Stimulated activated CD4-positive, alpha-beta T cell treated with anti-CD3 and anti-CD28 coated beads, Interleukin-4, amount 100 ng/mL, for 1 hour (primary cell): ENCODE results near the gene FBXL19.

ENCODE experiments used
- DNase-seq: peaks from one replicate; pipeline ENCODE4 v3.0.0-alpha.2; 2020

Gene FBXL19

DNA sequence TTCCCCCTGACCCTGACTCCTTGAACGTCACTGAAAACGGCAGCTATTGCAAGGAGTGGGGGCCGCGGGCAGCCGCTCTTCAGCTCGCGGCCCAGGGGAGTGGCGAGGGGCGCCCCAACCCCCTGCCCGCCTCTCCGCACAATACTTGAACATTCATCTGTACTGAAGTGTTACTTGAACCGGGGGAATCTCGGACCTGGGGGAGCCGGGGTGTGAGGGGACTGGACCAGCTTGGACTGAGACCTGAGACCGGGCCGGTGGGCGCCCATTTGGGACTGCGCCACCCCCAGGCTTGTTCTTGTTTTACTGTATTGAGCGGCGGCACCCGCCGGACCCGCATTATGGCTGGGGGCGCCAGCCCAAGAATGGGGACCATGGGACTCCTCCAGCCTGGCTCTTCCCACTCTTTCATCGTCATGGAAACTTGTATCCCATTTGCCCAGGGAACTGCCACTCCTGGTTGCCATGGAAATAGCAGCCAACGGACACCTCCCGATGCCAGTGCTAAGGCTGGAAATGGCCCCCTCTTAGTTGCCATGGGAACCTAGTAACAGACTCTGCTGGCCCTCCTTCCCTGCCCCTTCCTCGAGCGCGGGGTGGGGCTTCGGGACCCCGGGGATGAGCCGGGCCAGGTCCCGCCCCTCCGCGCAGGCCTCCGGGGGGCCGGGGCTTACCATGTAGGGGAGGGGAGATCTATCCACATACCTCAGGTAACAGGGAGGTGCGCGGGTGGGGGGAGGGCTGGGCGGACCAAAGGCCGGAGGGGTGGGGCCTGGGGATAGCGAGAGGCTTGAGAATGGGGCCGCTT lies 24.7 kb downstream of the FBXL19 start:
- no peak for DNase-seq

DNA sequence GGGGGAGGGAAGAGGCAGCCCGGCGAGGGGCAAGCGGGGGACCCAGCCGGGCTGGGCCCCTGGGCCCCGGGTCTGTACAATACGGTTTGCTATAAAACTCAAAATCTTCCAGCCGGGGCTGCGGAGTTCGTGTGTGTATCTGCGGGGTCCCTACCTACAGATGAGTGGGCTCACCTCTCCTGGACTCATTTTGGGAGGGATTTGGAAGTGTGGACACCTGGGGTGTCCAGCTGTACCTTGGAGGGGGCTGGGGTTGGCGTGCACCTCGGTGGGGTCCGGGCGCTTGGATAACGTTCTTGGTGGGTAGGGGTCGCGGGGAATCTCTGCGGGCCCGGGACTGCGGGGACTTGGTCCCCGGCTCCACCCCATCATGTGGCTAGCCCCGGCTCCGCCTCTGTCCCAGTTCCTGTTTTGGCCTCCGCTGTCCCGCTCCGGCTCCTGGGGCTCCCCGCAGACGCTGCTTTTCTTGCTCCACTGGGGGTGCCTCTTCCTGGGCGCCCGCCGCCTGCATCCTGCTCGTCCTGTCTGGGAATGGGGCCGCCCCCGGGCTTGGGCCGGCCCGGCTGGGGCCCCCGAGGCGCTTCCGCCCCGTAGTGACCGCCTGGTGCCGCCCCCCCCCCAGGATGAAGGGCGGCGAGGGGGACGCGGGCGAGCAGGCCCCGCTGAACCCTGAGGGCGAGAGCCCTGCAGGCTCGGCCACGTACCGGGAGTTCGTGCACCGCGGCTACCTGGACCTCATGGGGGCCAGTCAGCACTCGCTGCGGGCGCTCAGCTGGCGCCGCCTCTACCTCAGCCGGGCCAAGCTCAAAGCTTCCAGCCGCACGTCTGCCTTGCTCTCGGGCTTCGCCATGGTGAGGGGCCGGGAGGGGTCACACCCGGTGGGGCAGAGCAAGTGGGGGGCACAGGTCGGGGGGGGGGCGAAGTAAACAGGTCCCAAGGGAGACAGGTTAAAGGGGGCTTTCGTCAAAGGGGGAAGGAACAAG lies 25.6 kb downstream of the FBXL19 start, which contains the start of gene ORAI3:
Gene ORAI3 (plus strand): TSS at position 402 of the 983 bp plus-strand sequence. CDS start 222 bp downstream, at position 624.
- peak; percentile 38 for DNase-seq

DNA sequence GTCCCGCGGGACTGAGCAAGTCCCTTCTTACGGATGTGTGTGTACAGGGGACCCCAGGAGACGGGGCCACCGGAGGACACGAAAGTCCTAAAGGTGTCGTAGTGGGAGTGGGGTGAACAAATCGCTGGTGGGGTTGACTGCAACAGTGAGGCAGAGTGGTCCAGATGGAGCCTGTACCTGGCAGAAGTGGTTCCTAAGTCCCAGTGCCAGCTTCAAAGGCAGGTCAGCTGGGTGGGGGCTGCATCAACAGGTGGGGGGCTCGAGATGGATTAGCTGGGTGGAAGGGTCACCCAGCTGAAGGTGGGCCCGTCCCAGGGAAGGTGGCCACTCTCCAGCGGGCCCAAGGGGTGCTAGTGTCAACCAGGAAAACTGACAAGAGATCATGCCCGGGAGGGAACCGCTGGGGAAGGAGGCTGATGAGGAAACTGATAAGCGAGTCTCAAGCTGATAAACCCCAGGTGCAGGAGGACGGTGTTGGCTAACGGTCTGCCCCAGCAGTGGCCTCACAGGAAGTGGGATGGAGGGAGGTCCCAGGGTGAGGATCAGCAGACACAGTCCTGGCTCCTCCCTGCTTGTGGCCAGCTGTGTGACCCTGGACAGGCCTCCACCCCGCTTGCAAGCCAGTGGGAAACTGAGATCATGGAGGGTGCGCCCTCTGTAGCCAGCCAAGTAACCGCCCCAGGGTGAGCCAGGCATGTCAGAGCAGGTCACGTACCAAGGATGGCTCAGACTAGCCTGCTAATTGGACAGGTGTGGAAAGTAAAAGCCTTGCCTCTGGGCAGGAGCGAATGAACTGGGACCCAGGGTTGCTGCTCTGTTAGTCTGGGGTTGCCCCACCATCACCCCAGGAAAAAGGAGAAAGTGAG lies 26.5 kb downstream of the FBXL19 start:
- DNase-seq = peak; percentile 25

DNA sequence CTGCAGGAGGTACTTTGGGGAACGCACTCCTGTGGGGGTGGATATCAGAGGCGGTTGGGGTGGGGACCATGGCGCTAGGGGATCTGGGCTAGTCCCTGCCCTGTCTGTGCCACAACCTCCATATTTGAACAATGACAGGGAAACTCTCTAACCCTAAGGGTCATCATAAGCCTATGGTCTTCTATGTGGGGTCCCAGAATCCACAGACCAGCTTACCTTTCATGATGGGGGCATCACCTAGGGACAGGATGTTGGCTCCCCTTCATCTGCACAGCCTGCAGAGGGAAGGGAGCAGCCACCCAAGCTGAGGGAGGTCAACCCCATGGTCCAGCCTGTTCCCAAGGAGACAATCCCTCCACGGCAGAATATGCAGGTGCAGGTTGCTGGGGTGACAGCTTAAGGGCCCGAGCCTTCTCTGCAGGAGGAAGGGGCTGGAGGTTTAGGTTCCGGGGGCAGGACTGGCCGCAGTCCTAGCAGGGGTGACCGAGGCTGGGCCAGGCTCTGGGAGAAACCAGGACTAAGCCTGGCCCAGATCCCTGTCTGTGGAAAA lies 27.2 kb downstream of the FBXL19 start:
- DNase-seq = no peak

DNA sequence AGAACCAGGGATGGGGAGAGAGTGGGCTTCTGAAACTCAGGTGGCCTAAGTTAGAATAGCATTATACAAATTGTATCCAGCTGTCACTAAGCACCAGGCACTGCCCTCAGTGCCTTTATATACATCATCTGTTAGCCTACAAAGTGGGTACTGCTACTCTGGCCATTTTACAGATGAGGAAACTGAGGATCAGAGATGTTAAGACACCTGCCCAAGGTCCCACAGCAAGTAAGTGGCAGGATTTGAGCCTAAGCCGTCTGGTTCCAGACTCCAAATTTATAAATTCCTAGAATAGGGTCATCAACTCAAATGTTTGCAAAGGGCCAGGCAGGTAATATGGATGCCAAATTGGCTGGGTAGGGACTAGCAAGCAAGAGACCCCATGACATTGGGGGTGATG lies 27.8 kb downstream of the FBXL19 start:
- no peak for DNase-seq

DNA sequence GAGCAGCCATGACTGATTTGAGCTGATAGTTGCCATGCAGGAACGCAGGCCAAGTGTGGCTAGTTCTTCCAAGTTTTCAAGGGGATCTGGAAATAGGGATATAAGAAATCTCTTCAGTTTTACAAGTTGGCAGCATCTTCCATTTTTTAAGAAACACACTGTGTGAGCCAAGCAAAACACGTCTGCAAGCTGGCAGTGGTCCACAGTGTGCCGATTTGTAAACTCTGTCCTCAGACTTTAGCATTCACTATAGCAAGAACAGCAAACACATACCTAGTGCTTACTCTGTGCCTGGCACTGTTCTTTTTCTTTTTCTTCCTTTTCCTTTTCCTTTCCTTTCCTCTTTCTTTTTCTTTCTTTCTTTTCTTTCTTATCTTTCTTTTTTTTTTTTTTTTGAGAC lies 28.4 kb downstream of the FBXL19 start:
- no peak for DNase-seq

DNA sequence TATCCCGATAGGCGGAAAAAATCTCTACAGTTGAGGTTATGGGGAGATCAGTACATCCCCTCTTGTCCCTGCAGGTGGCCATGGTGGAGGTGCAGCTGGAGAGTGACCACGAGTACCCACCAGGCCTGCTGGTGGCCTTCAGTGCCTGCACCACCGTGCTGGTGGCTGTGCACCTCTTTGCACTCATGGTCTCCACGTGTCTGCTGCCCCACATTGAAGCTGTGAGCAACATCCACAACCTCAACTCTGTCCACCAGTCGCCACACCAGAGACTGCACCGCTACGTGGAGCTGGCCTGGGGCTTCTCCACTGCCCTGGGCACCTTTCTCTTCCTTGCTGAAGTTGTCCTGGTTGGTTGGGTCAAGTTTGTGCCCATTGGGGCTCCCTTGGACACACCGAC lies 29.7 kb downstream of the FBXL19 start:
- DNase-seq = no peak

DNA sequence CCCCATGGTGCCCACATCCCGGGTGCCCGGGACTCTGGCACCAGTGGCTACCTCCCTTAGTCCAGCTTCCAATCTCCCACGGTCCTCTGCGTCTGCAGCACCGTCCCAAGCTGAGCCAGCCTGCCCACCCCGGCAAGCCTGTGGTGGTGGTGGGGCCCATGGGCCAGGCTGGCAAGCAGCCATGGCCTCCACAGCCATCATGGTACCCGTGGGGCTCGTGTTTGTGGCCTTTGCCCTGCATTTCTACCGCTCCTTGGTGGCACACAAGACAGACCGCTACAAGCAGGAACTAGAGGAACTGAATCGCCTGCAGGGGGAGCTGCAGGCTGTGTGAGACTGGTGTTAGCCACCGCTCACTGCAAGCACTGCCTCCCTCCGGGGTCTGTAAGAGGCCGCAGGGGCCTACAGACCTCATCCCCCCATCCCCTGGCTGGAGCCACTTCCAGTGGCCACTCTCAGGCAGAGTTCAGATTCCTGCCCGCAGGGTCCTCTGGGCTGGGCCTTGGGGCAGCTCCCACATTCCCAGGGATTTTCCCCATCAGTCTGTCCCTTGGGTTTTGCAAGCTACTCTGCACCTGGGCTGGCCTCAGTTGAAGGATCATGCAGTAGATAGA lies 30.2 kb downstream of the FBXL19 start:
- peak; percentile 64 for DNase-seq

DNA sequence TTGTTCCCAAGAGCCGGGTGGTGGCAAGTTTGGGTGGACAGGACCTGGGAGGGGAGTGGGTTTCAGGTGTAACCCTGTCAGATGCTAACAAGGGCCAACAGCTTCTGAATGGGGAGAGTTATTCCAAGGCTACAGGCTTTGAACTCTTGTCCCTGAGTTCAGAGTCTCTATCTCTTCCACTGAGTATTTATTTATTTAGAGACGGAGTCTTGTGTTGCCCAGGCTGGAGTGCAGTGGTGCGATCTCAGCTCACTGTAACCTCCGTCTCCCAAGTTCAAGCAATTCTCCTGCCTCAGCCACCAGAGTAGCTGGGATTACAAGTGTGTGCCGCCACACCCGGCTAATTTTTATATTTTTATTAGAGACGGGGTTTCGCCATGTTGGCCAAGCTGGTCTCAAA lies 31.6 kb downstream of the FBXL19 start:
- DNase-seq = no peak

DNA sequence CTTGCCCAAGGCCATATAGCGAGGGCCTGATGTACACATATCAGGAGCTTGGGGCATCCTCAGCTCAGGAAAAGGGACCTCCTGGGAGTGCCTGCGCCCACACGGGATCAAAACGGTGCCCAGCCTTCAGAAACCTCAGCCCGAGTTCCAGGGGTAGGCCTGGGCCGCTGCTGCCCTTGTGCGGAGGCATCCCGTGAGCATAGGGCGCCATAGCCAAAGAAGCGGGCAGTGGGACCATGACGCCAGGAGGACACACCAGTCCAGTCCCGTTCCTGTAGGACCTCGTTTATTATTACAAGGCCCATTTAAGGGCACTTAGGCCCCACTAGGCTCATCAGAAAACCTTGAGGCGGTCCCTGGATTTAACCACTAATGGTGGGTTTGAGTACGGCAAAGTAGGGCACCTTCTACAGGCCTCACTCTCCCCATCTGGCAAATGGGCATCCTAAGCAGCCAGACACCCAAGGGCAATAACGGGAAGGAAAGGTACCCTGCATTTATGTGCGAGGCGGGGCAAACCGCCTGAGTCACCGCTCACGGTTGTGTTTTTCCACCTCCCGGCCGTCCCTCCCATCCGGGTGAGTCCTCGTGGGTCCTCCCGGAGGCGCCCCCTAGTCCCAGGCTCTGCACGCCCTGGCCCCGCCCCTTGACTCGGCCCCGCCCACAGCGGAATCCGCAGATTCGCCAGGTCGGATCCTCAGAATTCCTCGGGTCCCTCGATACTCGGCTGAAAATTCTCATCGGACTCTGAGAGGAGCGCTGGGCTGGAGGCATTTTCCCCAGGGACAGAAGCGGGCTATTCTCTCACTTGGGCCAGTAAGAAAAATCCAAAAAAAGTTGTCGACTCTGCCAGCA lies 33.5 kb downstream of the FBXL19 start:
- DNase-seq = peak; percentile 91

DNA sequence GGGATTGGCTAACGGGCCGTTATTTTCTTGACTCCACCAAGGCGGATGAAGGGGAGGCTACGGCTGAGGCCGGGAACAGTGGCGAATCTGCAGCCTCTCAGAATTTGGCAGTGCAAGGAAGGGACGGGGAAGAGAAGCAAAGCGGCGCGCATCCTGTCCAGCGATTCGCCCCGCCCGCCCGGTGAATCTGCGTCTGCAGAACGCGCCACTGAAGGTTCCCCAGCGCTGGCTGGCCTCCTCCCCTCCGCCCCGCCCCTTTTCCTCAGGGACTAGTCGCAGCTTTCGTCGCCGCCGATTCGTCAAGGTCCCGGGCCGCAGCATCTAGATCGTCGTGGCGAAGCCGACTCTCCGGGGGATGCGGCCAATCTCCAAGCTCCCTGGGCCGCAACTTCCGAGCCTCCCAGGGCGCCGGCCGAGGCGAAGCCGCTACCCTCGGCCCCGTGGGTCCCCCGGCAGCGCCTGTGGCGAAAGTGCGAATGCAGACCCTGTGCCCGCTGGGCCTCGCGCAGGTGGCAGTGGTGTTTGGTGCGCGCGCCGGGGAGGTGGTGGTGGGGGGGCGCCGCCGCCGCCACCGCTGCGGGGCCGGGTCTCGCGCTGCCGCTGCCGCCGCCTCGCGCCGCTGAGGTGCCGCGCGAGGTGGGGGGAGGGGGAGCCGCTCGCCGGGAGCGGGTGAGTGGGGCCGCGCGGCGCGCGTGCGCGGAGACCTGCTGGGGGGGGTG lies 34.2 kb downstream of the FBXL19 start, which contains the start of gene SETD1A:
Gene SETD1A (plus strand): TSS at position 299 of the 719 bp plus-strand sequence. CDS start 978 bp downstream, outside the sequence.
- peak; percentile 97 for DNase-seq

DNA sequence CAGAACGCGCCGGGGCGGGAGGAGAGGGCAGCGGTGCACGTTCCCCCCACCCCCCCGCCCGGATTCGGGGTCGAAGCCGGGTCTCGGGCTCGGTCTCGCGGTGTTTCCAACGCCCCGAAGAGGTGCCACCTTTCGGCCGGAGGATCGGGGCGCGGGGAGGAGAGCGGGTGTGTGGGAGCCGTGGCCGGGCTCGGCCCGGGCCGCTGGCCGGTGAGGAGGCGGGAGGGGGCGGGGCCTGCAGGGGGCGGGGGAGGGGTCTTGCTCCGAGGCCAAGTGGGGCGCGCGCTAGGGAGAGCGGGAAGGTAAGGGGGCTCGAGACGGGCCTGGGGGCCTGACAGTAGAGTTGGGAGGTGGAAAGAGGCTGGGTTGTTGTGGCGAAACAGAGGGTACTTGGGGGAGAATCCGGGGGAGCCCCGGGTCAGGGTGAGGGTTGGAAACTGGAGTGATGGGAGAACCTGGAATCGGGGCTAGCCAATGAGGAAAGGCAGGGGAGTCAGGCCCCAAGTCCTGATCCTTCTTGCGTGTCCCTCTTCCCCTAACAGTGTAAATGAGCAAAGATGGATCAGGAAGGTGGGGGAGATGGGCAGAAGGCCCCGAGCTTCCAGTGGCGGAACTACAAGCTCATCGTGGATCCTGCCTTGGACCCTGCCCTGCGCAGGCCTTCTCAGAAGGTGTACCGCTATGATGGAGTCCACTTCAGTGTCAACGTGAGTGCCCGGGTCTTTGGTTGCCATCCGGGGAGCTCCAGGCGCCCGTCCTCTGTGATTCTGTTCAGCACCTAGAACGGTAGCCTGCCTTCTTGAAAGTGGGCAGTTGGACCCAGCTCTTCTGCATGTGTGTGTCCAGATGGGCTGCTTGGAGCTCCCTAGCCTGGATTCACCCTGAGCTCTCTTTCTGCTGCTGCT lies 35.1 kb downstream of the FBXL19 start:
- no peak for DNase-seq

DNA sequence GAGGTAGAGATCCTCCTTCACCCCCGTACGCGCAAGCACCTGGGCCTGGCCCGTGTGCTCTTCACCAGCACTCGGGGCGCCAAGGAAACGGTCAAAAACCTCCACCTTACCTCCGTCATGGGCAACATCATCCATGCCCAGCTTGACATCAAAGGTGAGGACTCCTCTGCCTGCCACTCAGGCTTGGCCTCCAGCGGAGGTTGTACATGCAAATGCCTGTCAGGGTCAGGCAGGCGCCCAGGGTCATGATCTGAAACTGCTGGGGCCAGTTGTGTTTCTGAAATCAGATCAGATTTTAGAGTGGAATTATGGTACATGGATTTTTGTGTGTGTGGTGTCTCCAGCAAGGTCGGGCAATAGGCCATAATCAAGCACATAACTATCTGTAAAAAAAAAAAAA lies 38.0 kb downstream of the FBXL19 start:
- no peak for DNase-seq

DNA sequence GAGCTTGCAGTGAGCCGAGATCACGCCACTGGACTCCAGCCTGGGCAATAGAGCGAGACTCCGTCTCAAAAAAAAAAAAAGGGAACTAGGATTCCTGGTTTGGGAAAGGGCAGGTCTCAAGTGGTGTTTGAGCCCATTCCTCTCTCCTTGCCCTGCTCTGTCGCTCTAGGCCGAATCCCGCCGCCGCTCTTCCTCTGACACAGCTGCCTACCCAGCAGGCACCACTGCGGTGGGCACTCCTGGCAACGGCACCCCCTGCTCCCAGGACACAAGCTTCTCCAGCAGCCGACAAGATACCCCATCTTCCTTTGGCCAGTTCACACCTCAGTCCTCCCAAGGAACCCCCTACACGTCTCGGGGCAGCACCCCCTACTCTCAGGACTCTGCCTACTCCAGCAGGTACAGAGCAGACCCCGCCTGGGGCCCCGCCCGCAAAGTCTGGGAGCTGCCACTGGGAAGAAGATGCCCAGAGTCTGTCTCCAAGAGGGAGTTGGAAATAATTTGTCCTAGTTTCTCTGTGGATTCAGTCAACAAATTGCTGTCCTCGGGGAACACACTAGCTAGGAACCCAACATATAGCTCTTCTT lies 40.6 kb downstream of the FBXL19 start:
- DNase-seq = no peak

DNA sequence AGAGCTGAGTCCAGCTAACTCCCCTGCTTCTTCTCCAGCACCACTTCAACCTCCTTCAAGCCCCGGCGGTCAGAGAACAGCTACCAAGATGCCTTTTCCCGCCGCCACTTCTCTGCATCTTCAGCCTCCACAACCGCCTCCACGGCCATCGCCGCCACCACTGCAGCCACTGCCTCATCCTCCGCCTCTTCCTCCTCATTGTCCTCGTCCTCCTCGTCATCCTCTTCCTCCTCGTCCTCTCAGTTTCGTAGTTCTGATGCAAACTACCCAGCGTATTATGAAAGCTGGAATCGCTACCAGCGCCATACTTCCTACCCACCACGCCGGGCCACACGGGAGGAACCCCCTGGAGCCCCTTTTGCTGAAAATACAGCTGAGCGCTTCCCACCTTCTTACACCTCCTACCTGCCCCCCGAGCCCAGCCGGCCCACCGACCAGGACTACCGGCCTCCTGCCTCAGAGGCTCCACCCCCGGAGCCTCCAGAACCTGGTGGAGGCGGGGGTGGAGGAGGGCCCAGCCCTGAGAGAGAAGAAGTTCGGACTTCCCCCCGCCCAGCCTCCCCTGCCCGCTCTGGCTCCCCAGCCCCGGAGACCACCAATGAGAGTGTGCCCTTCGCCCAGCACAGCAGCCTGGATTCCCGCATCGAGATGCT lies 41.3 kb downstream of the FBXL19 start:
- no peak for DNase-seq

DNA sequence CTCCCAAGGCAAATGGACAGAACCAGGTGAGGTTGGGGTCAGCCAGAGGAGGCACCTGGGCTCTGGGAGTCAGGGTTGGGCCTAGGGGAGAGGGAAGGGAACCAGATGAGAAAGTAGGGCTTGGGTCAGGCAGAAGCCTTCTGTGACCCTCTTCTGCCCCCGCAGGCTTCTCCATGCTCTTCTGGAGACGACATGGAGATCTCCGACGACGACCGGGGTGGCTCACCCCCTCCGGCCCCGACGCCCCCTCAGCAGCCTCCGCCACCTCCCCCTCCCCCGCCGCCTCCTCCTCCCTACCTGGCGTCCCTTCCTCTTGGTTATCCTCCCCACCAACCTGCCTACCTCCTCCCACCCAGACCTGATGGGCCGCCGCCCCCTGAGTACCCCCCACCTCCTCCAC lies 42.1 kb downstream of the FBXL19 start:
- no peak for DNase-seq

DNA sequence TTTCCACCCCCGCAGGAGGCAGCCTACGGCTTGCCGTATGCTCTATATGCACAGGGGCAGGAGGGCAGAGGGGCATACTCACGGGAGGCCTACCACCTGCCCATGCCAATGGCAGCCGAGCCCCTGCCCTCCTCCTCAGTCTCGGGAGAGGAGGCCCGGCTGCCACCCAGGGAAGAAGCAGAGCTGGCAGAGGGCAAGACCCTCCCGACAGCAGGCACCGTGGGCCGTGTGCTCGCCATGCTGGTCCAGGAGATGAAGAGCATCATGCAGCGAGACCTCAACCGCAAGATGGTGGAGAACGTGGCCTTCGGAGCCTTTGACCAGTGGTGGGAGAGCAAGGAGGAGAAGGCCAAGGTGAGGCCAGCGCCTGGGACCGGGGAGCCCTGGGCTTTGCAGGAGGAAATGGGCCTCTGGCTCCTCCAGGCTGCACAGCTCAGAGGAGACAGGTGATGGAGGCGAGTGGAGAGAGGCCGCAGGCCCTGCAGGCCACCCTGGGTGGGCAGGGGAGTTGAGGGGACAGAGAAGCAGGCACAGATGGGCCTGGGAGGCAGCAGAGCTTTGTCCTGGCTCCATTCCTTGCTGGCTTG lies 42.8 kb downstream of the FBXL19 start:
- no peak for DNase-seq

DNA sequence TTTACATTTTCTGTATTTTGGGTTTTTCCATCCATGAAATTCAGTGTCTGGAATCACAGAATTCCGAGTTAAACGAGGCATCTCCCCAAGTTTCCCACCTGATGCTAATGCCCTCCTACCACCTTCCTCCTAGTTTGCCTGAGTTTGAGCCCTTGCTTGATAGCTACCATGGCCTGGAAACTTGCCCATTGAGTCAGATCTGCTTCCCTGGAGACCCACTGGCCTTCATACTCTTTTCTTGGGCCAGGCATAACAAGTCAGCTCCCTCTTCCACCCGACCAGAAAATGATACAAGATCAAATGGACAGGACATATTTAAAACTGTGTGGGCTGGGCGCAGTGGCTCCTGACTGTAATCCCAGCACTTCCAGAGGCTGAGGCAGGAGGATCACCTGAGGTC lies 44.4 kb downstream of the FBXL19 start:
- DNase-seq = no peak
